ENCODE measurements around the gene GPRC5A.

Gene GPRC5A

DNA sequence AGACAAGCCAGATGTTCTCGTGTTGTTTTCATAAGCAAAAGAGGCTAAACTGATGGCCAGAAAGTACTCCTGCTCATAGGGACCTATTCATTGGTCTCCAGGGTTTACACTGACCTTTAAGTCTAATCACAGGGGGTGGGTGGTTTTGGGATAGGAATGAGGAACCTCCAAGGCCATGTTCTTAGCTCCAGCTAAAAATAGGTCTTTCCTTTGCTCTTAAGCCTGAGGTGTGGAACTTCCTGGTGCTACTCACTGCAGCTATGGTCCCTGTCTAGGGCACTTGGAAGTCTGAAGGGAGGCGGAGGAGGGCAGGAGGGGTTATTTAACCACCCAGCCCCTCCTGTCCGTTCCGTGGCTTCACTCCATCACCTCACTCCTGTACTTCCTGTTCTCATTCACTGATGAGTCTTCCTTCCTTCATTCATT is 18.6 kb downstream of the GPRC5A start:
- no peak for DNase-seq (ENCODE audit: low read depth)

DNA sequence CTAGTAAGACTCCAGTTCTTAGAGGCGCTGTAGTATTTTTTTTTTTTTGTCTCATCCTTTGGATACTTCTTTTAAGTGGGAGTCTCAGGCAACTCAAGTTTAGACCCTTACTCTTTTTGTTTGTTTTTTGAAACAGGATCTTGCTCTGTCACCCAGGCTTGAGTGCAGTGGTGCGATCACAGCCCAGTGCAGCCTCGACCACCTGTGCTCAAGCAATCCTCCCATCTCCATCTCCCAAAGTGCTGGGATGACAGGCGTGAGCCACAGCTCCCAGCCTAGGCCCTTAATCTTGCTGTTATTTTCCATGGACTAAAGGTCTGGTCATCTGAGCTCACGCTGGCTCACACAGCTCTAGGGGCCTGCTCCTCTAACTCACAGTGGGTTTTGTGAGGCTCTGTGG is 21.3 kb downstream of the GPRC5A start:
- DNase-seq (ENCODE audit: low read depth): no peak

DNA sequence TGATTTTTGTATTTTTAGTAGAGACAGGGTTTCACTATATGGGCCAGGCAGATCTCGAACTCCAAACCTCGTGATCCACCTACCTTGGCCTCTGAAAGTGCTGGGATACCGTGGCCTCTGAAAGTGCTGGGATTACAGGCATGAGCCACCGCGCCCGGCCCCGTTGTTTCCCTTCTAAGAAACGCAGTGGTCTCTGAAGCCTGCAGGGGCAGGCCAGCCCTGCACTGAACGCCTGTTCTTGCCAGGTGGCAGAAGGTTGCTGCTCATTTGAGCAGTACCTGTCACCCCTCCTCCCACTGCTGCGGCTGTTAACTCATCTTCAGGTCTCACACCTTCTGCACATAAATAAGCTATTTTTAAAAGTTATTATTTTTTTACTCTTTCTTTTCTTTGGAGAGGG is 24.3 kb downstream of the GPRC5A start:
- no peak for DNase-seq (ENCODE audit: low read depth)

DNA sequence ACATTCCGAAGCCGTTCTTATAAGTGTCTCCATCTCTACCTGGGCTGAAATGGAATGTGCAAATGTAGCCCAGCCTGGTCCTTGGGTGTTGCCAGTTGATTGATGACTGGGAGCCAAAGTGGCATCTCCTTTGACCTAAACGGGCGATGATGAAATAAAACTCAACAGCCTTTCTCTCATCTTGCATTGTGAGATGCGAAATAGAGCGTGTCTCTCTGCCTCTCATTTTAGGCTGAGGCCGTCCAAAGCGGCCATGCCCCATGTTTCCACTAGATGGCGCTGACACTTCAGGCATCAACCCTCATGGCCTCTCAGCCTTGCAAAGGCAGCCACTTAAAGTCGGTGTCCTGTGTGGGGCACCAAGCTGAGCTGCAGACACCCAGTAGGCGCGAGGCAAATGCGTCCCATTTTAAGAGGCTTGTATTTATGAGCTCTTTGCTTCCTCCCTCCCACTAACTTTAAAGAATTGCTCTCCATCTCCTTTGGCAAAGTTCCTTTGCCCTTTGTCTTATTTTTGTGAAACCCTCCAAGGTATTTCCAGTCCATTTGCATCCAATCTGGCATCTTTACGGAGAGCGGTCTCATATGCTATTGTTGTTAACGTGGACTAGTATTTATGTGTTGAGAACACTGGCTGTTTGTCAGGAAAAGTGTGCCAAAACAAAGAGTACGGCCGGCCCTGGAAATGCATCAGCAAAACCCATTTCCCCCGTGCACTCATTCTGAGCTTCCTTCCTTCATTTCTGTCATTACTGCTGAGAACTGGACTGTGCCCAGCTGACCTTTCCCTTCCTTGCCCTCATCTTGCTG is 25.0 kb downstream of the GPRC5A start:
- DNase-seq (ENCODE audit: low read depth): no peak

DNA sequence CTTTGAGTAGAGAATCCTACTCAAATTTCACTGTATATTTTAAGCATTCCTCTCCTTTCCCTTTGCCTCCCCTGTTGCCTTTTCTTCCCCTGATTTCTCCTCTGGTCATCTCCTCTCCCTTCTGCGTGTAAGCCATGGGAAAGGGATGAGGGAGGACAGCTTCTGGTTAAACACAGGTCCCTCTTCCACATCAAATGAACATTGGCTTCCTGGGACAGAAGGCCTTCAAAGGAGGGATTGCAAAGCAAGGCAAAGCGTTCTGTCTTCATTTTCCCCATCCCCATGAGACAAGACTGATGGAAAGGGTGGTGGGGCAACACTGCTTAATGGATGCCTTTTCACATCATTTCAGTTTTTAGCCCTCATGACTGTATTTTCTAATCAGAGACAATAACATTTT is 26.2 kb downstream of the GPRC5A start:
- no peak for DNase-seq (ENCODE audit: low read depth)

DNA sequence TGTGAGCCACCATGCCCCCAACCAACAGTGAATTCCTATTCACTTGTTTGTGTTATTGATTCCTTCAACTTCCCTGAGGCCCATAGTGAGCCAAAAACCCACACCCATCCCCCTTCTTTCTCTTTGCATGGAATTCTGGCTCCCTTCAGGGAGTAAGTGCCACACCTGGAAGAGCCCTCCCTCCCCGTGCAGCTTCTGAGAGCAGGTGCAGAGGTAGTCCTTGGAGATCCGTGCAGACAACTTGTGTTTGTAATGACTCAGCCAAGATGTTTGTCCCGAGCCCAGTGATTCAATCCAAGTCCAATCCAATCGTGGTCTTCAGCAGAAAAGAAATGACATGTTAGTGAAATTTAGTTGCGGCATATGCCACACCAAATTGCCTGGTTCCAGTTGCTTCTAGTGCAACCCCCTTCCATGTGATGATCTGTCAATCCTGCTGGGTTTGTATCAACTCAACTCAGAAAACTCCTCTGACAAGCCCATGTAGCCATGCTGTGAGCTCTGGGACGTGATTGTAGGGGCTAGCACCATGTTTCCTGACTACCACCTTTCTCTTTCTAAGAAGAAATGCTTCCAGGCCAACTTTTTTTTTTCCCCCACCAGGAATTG is 27.5 kb downstream of the GPRC5A start:
- no peak for DNase-seq (ENCODE audit: low read depth)

DNA sequence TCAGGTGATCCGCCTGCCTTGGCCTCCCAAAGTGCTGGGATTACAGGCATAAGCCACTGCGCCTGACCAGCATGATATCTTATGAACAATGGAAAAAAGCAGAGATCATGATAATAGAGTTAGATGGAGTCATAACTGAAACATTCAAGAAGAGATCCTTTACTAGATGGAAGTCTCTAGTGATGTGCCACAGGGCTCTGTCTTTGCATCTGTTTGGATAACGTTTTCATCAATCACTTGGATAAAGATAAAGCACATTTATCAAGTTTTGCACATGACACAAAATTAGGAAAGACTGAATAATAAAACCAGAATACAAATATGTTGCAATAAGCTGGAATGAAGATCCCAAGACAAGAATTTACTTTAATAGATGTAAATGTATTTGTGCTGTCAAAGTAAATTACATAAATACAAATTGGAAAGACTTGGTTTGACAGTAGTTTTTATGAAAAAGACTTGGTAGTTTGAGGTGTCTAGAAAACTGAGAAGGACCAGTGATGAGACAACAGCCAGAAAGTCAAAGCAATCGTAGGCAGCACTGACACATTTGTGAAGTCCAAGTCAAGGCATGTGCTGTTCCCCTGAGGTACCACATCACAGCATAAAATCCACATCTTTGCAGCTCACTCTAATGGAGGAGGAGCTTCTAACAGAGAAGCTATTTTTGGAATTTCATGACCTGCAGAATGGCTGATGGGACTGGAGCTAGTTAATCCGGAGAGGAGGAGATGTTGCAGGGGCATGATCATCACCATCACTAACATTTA is 28.5 kb downstream of the GPRC5A start:
- no peak for DNase-seq (ENCODE audit: low read depth)

DNA sequence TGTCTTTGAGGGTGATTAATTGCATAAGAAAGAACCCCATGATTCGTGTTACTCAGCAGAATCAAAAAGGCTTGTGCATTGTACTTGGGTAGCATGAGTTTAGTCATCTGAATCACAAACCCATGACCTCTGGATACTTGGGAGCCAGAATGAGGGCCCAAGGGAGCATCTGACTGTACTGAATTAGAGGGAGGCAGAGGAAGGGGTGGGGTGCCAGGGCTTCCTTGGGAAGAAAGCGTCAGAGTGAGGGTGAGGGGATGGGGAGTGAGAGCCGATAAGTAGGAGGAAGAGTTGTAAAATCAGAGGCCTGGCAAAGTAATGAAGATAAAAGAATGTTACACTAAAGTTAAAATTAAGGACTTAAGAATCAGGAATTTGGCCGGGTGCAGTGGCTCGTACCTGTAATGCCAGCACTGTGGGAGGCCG is 30.8 kb downstream of the GPRC5A start:
- DNase-seq (ENCODE audit: low read depth): no peak

DNA sequence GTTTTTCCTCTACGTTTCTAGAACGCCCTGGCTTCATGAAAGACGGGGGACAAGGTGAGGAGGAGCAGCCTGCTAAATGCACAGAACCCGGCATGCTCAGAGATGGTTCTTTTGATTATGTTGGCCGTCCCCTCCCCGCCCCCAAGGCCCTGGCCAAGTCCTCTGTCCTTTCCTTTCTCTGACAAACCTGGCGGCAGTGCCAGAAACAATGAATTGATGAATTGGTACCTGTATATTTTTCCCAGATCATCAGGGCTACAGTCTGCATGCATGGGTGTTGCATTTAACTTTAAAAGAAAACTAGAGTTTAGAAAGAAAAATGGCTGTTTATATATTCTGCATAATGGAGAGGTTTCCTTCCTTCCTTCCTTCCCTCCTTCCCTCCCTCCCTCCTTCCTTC is 31.6 kb downstream of the GPRC5A start:
- no peak for DNase-seq (ENCODE audit: low read depth)

DNA sequence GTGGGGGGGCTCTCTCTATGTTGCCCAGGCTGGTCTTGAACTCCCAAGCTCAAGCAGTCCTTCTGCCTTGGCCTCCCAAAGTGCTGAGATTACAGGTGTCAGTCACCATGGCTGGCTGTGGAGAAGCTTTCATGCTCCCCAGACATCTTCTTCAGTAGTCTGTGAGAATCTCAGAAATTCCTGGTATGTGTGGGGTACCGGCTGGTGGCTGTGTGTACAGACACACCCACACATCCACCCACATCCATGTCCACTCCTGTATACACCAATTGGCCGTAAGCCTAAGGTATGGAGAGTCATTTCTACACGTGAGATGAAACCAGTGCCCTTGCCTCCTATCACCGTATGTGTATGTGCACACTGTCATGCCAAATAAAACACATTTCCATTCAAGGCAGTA is 32.8 kb downstream of the GPRC5A start:
- no peak for DNase-seq (ENCODE audit: low read depth)

DNA sequence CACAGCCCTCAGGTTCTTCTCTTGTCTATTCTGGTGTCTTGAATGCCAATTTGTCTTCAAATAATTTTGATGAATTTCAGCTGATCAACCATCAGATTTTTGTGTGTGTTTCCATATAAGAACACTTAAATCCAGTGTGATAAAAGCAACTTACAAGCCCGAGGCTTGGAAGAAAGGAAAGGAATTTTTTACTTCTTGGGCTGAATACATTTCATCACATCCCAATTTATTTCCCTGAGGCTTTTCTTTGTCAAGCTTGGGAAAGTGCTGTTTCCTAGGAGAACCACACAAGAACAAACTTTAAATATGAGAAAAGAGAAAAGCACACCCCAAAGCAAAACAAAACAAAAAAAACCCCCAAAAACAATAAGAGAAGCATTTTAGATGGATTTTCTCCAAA is 34.0 kb downstream of the GPRC5A start:
- no peak for DNase-seq (ENCODE audit: low read depth)

DNA sequence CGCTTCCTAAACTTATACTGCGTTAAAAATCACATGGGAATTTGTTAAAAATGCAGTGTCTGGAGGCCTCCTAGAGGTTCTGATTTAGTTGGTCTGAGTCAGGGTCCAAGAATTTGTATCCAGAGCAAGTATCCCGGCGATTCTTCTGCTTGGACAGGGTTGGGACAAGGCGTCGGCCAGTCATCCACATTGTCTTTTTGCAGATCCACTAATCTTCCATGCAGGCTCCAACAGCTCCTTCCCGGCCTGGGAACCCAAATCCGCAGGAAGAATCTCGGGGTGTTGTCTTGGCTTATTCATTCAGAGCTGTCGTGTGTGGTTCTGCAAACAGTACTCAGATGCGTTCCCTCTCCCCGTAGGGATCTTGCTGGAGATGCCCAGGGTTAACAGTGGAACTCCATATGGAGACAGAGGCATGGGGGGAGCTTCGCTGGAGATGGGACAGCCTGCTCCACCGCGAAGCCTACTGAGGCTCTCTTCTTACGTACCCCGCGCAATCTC is 35.3 kb downstream of the GPRC5A start:
- no peak for DNase-seq (ENCODE audit: low read depth)

DNA sequence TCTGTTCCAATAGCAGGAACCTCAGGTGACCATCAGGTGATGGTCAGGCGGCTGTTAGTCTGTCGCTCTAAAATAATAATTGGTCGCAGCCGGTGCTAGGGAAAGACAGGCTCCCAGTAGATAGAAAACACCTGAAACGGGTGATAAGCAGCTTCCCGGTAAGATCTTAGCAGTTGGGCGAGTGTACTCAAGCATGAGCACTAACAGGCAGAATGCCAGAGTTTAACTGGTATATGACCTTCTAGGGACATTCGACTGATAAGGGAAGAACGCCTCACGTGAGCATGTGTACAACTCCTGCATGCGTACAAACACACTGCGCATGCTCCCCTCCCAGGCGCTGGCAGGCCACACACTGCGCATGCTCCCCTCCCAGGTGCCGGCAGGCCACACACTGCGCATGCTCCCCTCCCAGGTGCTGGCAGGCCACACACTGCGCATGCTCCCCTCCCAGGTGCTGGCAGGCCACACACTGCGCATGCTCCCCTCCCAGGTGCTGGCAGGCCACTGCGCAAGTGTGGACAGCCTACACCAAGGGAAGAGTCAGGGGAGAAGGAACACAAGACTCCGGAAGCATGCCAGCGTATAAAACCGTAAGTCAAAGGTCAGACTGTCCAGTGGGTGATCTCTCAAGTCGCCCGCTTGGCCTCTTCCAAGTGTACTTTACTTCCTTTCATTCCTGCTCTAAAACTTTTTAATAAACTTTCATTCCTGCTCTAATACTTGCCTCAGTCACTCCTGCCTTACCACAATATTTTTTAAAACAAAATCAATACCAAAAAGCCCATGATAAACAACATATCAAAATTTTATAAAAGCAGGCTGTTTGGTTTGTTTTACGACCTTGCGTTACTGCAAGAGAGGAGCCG is 36.1 kb downstream of the GPRC5A start:
- no peak for DNase-seq (ENCODE audit: low read depth)

DNA sequence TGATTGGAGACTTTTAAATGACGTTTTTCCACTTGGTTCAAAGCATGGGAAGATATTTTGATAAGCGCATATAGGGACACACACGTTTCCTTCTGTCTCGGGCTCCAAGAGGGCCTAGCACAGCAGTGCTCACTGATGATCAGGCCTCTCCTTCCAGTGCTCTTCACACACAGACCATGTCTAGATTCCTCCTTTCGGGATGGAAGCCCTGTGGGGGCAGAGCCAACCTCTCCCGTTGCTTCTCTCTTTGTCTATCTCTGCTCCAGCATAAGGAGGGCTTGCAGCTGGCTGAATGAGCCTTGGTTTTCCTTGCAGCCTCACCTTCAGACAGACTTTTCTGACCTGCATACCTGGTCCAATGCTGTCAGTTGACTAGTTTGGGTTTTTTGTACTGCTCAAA is 38.3 kb downstream of the GPRC5A start:
- no peak for DNase-seq (ENCODE audit: low read depth)

DNA sequence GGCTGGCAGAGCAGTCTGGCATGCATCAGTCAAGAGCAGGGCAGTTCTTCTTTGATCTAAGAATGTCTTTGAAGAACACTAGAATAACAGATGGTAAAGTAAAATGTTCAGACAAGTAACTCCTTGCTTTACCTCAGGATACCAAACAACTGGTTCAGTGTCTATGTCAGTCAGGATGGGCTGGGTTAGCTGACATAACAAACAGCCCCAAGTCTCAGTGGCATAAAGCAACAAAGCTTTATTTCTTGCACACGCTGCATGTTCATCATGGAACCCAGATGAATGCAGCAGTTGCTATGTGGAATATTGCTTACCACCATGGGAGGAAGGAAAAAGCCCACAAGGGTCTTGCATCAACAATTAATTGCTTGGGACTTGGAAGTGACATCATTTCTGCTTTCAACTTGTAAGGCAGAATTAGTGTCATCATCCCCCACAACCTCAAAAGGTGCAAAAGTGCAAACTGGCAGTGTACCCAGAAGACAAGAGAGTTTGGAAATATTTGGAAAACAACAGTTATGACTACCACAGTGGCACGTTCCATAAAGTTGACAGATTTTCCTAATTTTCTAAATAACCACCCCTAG is 39.4 kb downstream of the GPRC5A start:
- no peak for DNase-seq (ENCODE audit: low read depth)

DNA sequence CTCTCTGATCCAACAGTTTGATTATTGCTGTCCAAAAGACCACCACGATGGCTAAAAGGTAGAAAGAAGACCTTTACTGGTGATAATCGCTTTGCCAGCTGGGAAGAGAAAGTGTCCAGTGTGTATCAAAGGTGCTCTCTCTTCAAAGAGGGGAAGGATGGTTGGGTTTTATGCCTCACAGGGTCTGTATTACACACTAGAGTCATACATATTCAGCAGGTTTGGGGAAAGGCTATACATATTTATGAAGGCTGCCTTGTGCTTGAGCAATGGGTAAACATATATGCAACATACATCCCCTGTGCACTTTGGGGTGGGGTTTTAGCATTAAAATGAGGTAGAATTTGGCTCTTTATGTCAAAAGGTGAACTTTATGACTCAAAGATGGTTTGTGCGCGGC is 42.4 kb downstream of the GPRC5A start:
- DNase-seq (ENCODE audit: low read depth): no peak

DNA sequence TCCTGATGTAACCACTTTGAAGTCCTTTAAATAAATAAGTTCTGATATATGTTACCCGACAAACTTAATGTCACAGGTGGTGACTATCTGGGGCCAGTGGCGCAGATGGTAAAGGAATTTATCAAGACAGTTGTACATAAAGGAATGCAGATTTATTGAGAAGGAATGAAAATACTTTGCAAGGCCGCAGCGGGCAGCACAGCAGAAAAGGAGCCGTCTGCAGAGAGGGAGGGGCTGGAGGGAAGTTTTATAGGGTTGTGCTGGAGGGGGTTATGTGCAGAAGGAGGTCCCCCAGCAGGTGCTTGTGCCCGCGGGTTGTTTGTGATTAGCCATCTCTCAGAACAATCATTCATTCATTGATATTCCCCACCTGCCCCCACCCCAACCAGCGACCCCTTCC is 43.2 kb downstream of the GPRC5A start:
- DNase-seq (ENCODE audit: low read depth): no peak

DNA sequence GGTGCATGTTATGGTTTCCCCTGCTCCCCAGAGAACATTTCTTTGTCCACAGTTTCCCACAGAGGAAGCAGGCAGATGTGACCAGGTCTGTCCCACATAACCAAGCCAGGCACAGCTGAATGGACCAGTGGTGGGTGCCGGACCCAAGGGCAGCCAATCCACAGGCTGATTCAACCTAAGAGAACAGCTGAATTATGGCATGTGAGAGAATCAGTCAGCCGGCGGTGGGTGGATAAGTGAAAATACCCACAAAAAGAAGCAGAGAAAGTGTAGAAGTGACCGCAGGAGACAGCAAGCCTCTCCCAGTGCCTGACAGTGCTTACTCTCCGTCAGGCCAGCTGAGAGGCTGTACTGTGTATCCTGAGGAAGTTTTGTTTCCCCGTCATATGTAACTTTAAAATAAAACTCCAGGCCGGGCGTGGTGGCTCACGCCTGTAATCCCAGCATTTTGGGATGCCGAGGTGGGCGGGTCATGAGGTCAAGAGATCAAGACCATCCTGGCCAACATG is 45.7 kb downstream of the GPRC5A start:
- DNase-seq (ENCODE audit: low read depth): no peak

DNA sequence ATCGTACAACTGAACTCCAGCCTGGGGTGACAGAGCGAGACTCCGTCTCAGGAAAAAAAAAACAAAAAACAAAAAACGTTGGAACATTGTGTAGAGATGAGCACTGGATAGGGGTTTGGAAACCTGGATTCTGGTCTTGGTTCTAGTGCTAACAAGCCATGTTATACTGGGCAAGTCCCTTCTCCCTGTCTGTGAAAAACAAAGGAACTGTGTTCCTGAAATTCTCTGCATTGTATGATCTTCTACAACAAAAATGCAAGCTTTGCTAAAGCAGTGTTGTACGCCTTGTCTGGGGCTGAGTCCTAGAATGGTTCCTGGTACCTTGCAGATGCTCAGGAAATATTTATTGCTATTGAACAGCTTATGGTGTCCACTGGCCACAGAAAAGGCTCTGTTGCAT is 47.2 kb downstream of the GPRC5A start:
- no peak for DNase-seq (ENCODE audit: low read depth)

DNA sequence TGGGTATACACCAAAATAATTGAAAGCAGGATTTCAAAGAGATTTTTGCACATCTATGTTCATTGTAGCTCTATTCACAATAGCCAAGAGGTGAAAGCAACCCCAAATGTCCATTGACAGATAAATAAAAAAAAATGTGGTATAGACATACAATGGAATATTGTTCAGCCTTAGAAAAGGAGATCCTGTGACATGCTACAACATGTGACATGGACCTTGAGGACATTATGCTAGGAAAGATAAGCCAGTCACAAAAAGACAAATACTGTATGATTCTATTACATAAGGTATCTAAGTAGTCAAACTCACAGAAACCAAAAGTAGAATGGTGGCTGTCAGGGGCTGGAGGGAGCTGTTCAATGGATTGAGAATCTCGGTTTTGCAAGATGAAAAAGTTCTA is 48.5 kb downstream of the GPRC5A start:
- DNase-seq (ENCODE audit: low read depth): no peak

Data from GM04503 (cell line).